ENCODE measurements around the gene CTNNAL1.

The CTNNAL1 gene

DNA sequence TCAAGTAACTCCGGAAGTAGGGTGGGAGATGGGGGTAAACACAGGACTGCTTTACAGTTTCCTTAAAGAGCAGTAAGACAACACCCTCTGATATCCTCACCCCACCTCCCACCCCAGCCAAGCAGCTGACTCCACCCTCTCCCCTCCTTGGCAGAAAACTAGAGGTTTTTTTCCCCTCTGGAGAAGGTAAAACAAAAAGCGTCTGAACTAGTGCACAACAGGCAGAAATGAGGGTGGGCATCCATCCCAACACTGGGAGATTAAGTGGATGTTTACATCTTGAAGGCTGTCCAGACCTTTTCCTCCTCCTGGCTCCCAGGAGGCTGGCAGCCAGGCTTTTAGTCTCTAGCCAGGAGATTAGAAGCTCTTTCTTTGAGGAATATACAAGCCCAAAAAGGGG lies 13.9 kb upstream of the CTNNAL1 start:
- TF ChIP-seq, protein P1, sequence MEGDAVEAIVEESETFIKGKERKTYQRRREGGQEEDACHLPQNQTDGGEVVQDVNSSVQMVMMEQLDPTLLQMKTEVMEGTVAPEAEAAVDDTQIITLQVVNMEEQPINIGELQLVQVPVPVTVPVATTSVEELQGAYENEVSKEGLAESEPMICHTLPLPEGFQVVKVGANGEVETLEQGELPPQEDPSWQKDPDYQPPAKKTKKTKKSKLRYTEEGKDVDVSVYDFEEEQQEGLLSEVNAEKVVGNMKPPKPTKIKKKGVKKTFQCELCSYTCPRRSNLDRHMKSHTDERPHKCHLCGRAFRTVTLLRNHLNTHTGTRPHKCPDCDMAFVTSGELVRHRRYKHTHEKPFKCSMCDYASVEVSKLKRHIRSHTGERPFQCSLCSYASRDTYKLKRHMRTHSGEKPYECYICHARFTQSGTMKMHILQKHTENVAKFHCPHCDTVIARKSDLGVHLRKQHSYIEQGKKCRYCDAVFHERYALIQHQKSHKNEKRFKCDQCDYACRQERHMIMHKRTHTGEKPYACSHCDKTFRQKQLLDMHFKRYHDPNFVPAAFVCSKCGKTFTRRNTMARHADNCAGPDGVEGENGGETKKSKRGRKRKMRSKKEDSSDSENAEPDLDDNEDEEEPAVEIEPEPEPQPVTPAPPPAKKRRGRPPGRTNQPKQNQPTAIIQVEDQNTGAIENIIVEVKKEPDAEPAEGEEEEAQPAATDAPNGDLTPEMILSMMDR (IDR thresholded peaks at IDR 0.05; ENCODE audit: borderline replicate concordance, insufficient read depth, low read depth, low read length) = no peak
- H3K4me3 ChIP-seq (ENCODE audit: low read depth, low read length) = no peak overlapping the region

DNA sequence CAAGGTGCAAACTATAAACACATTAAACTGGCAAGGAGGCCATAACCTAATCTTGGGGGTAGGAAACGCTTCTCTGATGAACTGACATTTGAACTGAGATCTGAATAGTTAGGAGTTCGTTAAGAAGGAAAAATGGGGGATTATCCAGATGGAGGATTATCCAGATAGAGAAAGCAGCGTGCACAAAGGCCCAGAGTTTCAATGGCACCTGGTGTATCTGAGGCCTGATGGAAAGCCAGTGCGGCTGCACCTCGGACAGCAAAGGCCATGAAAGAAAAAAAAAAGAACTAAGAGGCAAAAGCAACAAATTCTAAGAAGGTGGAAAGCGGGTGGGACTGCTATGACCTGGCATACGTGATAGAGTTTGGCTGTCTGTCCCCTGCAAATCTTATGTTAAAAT lies 13.0 kb upstream of the CTNNAL1 start:
- TF ChIP-seq, protein P1 (IDR thresholded peaks at IDR 0.05; ENCODE audit: borderline replicate concordance, insufficient read depth, low read depth, low read length) = no peak
- no peak overlapping the region for H3K4me3 ChIP-seq (ENCODE audit: low read depth, low read length)

DNA sequence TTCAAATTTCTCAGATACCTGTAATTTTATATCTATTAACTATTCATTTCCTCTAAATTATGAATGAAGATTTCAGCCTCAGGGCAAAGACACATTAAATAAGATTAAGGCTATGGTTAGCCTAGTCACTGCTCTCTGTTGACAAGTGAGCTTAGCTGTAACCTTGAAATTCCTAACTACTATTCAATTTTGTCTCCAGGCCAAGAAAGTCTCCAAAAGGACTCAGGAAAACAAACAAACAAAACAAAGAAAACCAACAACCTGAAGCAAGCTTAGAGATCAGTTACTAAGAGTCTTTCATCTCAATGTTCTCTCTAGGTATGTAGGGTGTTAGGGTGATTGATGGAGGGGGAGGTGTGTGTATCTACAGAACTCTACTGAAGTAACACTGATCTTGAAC lies 9.6 kb upstream of the CTNNAL1 start:
- TF ChIP-seq, protein P1 (IDR thresholded peaks at IDR 0.05; ENCODE audit: borderline replicate concordance, insufficient read depth, low read depth, low read length) = no peak
- no peak overlapping the region for H3K4me3 ChIP-seq (ENCODE audit: low read depth, low read length)

DNA sequence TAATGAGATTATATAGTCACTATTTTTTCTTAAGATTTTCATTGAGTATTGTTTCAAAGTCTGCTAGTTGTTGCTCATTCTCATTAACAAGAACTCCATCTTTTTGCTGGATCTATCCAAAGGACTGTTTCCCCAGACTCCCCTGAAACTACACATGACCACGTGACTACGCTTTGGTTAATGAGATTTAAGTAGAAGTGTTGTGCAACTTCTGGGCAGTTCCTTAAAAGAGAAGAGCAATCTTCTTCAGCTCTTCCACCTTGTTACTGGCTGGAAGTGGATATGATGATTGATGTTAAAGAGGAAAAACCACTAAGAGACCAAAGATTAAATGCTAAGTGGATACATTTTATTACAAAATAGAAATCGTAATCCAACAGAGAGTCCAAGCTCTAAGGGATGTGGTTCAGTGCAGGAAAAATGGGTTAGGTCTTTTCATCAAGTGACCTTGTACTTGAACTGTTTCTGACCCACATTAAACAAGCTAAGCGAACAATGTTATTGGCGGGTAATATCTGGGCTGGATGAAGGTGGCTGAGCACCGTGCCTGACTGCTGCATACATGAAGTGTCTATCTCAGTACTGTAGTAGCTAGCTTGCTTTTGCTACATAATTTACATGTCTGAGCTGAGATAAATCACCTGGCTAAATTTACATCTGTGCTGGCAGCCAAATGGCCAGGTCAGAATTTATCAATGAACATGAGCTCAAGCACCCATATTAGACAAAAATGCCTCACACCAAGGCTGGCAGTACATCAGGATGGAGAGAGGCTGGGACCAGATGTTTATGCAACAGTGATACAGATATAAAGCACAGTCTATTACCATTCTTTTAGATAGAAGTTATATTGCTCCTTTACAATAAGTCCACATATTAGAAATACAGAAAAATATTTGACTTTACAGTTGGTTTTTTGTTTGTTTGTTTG lies 7.5 kb upstream of the CTNNAL1 start:
- no peak overlapping the region for H3K4me3 ChIP-seq (ENCODE audit: low read depth, low read length)
- TF ChIP-seq, protein P1 (IDR thresholded peaks at IDR 0.05; ENCODE audit: borderline replicate concordance, insufficient read depth, low read depth, low read length) = no peak

DNA sequence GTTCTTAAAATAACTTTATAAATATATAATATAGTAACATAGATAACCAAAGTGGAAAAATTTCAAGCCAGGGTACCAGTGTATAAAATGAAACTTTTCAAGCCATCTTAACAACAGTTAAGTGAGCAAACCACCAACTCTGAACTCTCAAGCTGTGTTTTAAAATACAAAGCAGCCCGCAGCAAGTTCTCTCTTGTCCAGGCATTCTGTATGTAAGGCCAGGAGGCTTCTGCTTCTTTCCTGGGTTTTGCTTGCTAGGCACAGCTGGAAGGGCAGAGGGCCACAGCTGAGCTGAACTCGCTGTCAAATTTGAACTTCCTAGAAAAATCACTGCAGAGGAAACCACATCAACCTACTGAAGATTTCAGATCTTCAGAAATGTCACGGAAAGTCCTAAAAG lies 6.8 kb upstream of the CTNNAL1 start:
- H3K4me3 ChIP-seq (ENCODE audit: low read depth, low read length) = no peak overlapping the region
- TF ChIP-seq, protein P1 (IDR thresholded peaks at IDR 0.05; ENCODE audit: borderline replicate concordance, insufficient read depth, low read depth, low read length) = no peak

DNA sequence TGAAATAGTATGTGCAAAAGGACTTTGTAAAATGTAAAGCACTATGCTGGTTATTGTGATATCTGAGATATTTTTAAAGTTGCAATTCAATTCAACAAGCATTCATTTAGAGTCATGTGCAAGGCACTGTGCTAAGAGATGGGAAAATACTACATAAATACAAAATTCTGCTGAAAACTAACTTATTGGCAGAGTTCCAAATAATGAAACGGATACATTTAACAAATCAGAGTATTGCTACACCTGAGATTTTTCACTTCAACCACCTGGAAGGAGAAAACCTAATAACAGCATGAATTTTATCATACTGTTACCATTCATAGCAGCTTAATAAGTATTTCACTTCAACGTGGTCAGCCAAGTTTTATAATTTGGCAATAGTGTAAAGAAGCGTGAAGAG lies 6.1 kb upstream of the CTNNAL1 start:
- TF ChIP-seq, protein P1 (IDR thresholded peaks at IDR 0.05; ENCODE audit: borderline replicate concordance, insufficient read depth, low read depth, low read length) = no peak
- no peak overlapping the region for H3K4me3 ChIP-seq (ENCODE audit: low read depth, low read length)

DNA sequence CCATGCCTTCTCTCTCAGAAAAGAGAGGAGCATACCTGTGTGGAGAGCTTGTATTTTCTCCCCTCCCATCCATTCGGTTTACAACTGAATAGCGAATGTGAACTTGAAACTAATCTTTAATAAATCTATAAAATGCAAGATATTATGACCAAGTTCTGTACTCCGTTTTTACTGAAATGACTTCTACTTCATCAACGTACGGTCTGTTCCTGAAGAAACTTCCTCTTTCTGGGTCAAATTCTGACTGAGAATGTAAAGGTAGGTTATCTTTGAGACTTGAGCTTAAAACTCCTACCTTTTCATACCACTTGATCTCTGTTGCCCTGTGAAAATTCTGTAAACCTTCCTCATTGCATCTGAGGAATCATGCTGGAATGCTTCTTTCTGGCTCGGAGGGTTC lies 4.2 kb upstream of the CTNNAL1 start:
- TF ChIP-seq, protein P1 (IDR thresholded peaks at IDR 0.05; ENCODE audit: borderline replicate concordance, insufficient read depth, low read depth, low read length) = no peak
- H3K4me3 ChIP-seq (ENCODE audit: low read depth, low read length) = no peak overlapping the region

Measured in GM12875 (cell line).